ENCODE measurements around the gene SPOCK1.
"Not testable (repeated sequence)": the region's sequence is repeated elsewhere in the genome, so short reads cannot be mapped to it uniquely, and the experiment has no call there.

SPOCK1 gene

GRCh38 chr5:137259115-137259514, 240.0 kb downstream of the SPOCK1 start:
- not testable (repeated sequence) for DNase-seq

GRCh38 chr5:137254119-137255090, 244.7 kb downstream of the SPOCK1 start:
- DNase-seq = no peak

GRCh38 chr5:137252512-137252911, 246.6 kb downstream of the SPOCK1 start:
- DNase-seq = no peak

- DNase-seq = no peak
Measured at GRCh38 chr5:137250421-137250820, 248.7 kb downstream of the SPOCK1 start.

GRCh38 chr5:137248527-137248926, 250.6 kb downstream of the SPOCK1 start:
- no peak for DNase-seq

GRCh38 chr5:137245438-137245837, 253.7 kb downstream of the SPOCK1 start:
- no peak for DNase-seq

- no peak for DNase-seq
Measured at GRCh38 chr5:137240285-137240684, 258.8 kb downstream of the SPOCK1 start.

GRCh38 chr5:137236849-137237507, 262.1 kb downstream of the SPOCK1 start:
- no peak for DNase-seq

- no peak for DNase-seq
Measured at GRCh38 chr5:137236252-137236651, 262.9 kb downstream of the SPOCK1 start.

- no peak for DNase-seq
Measured at GRCh38 chr5:137234973-137235943, 263.9 kb downstream of the SPOCK1 start.

- no peak for DNase-seq
Measured at GRCh38 chr5:137233726-137234125, 265.4 kb downstream of the SPOCK1 start.

GRCh38 chr5:137233304-137233703, 265.8 kb downstream of the SPOCK1 start:
- not testable (repeated sequence) for DNase-seq

- DNase-seq = no peak
Measured at GRCh38 chr5:137231540-137231939, 267.6 kb downstream of the SPOCK1 start.

GRCh38 chr5:137228816-137229215, 270.3 kb downstream of the SPOCK1 start:
- DNase-seq = no peak

- no peak for DNase-seq
Measured at GRCh38 chr5:137226081-137226480, 273.0 kb downstream of the SPOCK1 start.

GRCh38 chr5:137223324-137224295, 275.5 kb downstream of the SPOCK1 start:
- DNase-seq = no peak

- no peak for DNase-seq
Measured at GRCh38 chr5:137221943-137222342, 277.2 kb downstream of the SPOCK1 start.

GRCh38 chr5:137220523-137220927, 278.6 kb downstream of the SPOCK1 start:
- no peak for DNase-seq

- no peak for DNase-seq
Measured at GRCh38 chr5:137218896-137219295, 280.2 kb downstream of the SPOCK1 start.

- DNase-seq = no peak
Measured at GRCh38 chr5:137218471-137218870, 280.7 kb downstream of the SPOCK1 start.

- no peak for DNase-seq
Measured at GRCh38 chr5:137217599-137218200, 281.4 kb downstream of the SPOCK1 start.

Measured in activated CD8-positive, alpha-beta memory T cell treated with anti-CD3 and anti-CD28 coated beads, Interleukin-2, amount 50 U/mL, for 4 hours (primary cell).